HuH-7 (cell line): ENCODE measurements around the gene DMC1.
"Not testable (repeated sequence)": the region's sequence is repeated elsewhere in the genome, so short reads cannot be mapped to it uniquely, and the experiment has no call there.

Experiments used
- DNase-seq: peaks from one replicate; pipeline ENCODE4 v3.0.0; 2011; ENCODE audit warnings: low spot score

The DMC1 gene

DNA sequence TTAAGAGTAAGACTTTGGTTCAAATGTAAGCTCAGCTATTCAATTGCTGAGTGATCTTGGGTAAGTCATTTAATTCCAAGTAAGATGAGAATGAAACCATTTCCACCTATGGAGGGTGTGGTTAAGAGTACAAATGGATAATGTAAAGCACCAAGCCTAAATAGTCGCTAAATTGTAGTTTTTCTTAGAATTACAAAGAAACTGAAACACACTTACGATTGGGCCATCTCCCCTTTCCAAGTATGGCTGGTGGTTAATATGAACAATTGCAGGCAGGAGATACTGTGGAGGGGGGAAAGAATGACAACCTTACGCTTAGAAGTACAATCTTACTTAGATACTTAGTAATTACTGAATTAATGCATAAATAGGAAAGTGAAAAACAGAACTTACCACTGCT, 72.1 kb downstream of the DMC1 start:
- no peak for DNase-seq

DNA sequence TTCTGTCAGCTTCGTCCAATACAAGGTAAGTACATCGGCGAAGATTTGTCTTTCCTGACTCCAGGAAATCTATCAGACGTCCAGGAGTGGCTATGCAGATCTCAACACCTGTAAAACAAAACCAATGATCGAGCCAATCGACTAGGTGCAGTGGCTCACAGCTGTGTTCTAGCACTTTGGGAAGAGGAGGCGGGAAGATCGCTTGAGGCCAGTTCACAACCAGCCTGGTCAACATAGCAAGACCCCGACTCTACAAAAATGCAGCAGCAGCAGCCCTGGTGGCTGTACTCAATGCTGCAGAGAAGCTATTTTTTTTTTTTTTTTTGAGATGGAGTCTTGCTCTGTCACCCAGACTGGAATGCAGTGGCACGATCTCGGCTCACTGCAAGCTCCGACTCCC, 75.0 kb downstream of the DMC1 start:
- DNase-seq = no peak

DNA sequence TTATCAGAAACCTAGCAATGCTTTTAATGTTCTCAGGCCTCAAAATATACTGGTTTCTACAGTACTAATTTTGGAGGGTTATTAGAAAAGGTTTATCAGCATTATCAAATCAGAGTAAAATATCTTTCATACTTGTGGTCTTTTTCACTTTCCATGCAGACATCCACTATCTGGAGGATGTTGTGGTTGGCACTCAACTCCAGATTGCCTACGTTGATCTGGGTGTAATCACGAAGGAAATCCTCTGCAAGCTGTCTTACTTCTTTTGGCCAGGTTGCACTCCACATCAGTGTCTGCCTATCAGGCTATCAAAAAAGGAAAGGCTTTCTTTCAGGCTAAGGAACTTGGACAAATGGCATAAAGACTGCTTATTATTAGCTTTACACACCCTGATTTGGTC, 75.5 kb downstream of the DMC1 start:
- no peak for DNase-seq

DNA sequence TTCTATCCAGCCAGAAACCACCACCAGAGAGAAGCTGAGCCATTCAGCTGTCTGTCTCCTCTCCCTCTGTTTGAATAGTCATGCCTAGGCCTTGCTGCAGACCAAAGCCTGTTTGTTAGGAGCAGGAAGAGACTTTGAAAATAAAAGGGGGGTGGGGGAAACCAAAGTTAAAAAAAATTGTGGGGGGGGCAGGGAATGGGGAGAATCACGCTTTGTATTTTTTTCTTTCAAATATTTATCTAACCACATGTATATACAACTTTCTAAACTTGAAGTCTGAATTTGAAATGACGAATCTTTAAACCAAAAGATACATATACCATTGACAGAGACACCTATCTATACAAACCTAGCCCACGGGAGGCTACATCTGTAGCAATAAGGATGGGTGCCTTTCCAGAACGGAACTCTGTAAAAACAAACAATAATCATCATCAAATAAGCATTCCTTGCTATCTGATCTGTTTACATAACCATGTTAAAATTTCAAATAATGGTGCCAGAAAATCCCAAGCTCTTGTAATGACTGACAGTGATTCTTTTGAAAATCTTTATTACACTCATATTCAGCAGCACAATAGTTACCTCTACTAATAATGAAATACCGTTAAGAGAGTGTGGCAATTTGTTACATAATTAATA, 78.2 kb downstream of the DMC1 start:
- no peak for DNase-seq

DNA sequence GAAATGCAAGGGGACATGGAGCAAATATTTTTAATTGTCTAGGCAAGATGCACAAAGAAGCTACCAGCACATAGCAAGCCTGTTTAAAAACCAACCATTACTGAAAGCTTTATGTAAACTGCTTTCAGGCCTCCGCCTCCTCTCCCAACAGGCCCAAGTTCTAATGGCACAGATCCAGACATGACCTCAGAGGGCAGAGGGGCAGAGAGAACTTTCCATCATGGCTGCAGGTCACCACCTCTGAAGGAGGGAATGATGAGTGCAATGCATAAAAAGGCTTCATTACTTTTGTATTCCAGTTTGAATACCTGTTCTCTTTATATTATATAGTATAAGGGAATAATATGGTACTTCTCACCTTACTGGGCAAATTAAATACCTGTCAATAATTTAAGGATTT, 79.1 kb downstream of the DMC1 start:
- DNase-seq = no peak

DNA sequence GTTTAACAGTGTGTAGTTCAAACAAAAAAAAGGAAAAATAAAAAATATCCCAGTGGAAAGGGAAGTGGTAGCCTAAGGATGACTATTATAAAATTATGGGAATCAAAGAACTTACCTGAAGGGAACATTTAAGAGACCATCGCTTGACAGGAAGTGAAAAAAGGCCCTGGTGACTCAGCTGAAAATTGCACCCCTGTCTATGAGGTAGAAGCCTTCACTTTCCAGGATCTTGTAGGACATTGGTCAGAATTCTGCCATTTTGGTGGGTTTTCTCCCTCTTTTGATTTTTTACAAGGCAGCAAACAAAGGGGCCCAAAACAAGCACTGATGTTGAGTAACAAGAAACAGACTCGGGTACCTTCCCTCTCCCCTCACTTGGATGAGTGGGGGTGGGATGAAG, 79.5 kb downstream of the DMC1 start:
- no peak for DNase-seq

DNA sequence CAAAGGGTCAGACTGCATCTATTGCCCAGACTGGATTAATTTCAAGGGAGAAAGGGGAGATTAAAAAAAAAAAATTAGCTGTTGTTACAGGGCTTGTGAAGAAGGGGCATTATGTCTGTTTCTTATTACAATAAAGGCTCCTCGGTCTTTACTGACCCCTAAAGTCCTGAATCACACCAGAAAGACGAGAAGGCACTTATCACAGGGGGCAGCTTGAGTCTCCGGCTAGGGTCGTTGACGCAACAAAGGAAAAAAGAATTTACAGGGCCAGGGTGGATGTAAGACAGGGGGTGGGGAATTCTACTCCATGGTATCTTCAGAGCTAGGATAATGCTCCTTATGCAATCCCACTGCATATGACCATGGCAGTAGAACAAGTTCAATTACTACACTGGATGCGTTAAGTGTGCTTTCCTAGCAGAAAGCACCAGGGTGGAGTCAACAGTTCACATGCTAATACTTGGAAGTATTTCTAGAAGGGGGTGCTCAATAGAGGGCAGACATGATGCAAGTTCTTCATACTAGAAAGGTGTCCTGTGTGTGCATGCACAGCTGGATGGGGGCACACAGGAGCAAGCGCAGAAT, 80.3 kb downstream of the DMC1 start:
- no peak for DNase-seq

DNA sequence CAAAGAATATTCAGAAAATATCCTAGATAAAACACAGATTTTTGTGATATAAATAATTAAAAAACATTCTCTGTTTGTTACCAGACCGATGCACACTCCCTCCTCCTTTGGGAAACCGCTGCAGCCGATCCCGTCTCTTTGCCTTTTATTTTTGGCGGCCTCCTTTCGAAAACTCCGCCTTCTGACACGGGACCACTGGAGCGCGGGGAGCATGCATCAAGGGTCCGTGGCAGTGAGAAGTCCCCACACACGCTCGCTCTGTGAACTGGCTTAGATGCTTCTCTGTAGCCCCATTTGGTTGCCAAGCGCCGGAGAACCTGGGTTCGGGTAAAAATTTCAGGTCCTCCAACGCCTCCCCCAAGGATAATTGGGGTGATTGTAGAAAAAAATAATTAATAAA, 80.8 kb downstream of the DMC1 start:
- no peak for DNase-seq

DNA sequence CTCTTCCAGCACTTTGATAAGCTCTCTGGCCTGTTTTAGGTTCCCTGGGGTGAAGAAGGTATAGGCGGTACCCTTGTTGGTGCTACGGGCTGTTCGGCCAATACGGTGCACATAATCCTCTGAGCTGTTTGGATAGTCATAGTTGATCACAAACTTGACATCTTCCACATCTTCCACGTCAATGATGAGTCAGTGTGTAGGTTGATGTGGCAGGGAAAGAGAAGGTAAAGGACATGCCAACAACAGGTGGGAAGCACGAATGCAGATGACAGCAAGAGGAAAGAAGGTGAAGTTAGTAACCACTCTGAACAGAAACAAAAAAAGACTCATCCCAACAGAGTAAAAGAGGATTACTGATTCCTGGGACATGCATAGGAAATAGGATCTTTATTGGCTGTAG, 82.0 kb downstream of the DMC1 start:
- DNase-seq = no peak

DNA sequence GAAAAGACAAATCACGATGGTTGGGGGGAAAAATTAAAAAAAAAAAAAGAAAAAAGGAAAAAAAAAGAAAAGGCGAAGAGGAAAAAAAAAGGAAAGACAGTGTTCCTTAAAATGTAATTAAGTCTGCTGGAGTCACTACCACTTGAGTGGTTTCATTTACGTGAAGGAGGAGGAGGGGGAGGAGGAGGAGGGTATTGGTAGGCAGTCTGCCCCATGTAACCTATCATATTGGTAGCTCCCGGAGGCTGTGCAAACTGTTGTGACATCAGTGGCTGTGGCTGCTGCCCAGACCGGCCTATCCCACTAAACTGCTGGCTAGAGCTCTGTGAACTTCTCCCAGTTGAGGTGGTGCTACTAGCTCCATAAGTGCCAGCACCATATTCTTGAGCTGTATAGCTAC, 84.2 kb downstream of the DMC1 start:
- DNase-seq = no peak

DNA sequence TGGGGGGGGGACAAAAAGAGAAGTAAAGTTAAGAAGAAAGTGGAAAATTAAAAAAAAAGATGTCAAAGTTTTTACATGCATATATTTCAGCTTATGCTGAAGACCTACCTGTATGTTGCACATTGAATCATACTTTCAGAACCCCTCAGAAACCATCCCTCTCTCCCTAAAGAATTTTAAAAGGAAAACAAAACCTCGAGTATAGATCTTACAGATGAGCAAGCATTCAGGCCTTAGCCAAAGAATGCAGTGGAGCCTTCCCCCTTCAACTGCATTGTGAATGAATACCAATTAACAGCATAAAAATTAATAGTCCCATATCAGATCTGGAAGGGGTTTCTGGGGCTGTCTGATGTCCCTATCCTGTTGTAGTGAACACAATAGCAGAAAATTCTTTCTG, 85.7 kb downstream of the DMC1 start:
- no peak for DNase-seq

DNA sequence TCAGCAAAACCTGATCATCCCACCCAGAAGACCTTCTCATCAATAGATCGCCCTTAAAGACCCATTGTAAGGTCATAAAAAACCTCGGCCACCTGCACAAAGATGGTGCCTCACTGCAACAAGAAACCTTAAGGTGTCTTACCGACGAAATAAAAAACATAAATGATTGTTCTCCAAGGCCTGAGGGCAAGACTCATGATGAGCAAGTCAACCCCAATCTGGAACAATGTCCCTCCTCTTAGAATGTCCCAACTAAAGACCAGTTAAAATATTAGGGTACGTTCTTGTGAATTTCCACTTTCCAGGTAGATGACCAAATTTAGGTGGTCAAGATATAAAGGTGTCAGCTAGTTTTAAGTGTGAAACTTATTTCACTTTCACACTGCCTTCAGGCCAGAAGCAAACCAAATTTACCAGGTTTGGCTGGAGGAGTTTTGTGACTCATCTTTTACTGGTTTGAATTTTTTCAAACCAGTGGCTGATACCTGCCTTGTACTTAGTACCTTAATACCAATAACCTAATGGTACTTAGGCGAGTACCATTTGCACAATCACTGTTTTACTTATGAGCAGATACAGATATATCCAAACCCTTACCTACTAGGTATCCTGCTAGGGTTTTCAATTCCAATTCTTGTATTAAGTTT, 87.2 kb downstream of the DMC1 start:
- no peak for DNase-seq

DNA sequence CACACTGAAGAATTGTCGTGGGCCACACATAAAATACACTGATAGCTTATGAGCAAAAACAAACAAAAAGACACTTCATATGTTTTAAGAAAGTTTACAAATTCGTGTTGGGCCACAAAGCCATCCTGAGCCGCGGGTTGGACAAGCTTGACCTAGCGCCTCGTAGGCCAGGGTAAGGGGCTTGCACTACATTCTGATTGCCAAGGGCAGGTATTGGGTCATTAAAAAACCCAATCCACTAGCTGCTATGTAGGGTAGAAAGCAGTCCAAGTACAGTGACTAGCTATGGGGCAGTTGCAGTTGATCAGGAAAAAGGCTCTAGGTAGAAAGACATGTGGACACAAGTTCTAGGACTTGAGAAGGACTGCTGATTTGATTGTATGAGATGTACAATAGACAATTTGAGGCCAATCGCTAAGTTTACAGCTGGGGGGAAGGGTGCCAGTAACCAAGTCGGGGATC, 88.1 kb downstream of the DMC1 start:
- no peak for DNase-seq

DNA sequence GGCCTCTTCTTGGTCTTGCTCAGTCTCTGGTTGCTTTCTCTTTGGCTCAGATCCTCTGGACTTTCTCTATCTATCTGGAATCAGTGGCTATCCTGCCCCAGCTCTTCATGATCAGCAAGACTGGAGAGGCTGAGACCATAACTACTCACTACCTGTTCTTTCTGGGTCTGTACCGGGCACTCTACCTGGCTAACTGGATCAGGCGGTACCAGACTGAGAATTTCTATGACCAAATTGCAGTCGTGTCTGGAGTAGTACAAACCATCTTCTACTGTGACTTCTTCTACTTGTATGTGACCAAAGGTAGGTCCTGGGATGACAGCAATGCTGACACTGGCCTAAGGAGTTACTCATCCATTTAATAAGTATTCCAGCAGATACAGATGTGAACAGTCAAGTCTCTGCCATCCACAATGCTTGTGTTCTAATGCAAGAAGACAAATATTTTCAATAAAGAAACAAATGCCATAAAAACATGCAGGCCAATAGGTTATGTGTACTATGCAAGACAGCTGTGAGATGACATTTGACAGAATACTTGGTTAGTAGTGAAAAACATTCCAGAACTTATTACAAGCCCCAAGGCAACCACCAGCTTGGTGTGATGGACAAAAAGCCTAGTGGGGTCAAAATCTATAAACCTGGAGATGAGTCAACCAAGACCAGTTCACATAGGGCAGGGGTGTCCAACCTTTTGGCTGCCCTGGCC, 88.7 kb downstream of the DMC1 start:
- DNase-seq = no peak

DNA sequence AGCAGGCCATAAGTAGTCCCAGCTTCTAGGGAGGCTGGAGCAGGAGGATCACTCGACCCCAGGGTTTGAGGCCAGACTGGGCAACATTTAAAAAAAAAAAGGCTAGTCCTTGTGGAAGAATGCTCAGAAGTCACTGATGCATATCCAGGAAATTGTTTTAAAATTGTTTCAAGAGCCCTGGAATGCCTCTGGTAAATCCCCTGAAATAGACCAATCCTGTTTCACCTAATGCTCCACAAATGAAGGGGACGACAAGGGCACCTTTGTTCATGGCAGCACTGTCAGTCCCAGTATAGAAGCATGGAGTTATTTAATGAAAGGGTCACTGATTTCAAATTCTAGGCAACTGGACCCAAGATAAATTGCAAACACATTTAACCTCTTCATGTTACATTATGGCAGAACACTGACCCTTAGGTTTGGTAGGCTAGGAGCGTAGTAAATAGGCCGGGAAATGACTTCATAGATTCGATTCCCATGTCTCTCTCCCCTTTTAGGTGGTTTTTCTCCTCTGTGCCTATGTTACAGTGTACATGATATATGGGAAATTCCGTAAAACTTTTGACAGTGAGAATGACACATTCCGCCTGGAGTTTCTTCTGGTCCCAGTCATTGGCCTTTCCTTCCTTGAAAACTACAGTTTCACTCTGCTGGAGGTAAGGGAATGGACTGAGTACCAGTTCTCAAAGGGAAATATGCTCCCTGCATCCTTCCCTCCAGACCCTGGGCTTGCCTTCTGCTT, 90.7 kb downstream of the DMC1 start:
- DNase-seq = no peak

DNA sequence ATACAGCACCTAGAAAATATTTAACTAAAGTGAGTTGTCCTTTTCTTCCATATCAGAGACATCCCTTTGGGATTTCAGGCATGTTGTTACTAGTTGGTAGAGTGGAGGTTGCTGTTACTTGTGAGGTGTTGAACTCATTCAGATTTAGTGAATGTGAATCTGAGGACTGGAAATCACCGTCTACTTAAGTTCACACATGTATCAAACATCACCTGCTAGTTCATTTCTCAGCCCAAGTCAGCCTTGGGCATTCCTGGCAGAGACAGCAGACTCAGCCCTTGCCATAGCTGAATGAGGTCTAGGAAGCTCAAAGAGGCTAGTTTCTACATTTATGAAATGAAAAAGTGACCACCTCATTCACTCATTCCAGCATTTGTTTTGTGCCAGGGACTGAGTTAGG, 92.4 kb downstream of the DMC1 start:
- DNase-seq = no peak

DNA sequence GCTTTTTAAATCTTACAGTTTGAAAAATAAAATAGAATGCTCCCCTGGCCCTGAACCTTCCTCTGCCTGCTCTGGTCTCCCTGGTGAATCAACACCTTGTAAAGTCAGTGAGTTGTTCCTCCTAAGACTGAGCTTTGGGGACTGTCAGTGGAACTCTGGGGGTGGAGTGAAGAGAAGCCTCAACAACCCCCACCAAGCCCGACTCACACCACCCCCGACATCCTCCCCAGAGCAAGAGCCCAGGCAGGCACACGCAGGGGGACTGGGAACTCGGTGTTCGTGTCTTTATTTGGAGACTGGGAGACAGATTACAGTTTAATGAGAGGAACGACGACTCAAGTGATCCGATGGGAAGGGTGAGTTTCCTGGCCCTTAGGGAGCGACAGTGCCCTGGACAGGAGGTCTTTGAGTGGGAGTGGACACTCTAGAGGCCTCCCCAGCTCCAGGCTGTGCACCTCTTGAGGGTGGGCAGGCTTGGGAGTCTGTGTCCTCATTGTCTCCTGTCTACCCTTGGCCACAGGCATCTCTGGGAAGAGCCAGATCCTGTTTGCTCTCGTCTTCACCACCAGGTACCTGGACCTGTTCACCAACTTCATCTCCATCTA, 95.9 kb downstream of the DMC1 start:
- no peak for DNase-seq

DNA sequence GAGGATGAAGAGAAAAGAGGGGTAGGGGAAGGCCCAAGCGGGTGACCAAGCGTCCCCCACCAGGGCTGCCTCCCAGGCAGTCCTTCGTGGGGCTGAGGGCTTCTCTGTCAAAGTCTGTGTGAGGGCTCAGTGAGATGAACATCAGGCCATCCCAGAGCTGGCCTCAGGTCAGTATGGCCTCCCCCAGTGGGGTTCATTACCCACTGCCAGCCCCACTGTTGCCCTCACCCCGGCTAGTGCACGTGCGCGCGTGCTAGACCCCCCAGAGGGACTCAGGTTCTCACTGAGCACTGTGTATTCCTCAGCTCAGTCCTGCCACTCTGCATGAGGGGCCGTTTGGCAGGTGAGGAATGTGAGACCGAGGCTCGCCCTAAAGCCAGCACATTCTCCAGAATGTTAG, 98.7 kb downstream of the DMC1 start:
- DNase-seq = no peak

DNA sequence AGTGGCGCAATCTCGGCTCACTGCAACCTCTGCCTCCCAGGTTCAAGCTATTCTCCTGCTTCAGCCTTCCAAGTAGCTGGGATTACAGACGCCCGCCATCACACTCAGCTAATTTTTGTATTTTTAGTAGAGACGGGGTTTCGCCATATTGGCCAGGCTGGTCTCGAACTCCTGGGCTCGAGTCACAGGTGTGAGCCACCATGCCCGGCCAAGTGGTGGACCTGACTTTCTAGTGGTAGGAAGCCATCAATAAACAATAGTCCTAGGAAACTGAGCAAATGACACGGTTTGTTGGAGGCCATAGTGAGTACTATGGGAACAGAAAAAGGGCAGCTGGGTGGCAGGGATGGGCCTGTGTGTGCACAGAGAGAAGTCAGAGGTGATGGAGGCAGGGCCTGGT, 99.8 kb downstream of the DMC1 start:
- not testable (repeated sequence) for DNase-seq

DNA sequence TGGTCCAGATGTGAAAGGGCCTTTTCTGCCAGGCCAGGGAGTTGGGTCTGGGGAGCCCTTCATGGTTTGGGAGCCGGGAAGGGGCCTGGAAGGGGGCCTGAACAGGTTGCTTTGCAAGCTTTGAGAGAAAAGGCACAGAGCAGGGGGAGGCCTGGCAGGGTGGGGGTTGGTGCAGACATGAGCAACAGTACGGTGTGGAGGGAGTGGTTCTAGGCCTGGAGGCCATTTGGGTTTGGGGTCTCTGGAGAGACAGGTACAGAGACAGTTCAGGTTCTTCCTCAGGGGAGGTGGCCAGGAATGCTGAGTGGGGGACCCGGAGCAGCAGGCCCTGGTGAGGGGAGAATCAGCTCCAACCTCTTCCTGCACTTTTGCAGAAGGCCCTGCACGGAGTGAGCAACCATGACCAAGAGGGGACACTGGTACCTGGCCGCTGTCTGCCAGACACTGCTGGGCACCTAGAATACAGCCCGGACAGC, 100.6 kb downstream of the DMC1 start:
- no peak for DNase-seq
